Measurements from ENCODE around the gene SEMA3D.

SEMA3D gene

GRCh38 chr7:85030893-85031292, 156.0 kb downstream of the SEMA3D start:
- no peak overlapping the region for H3K9ac ChIP-seq (ENCODE audit: insufficient read length, low read depth)
- no peaks in the 10 kb centered on the region for H3K4me1 ChIP-seq (ENCODE audit: insufficient read depth, insufficient read length)
- no peaks in the 10 kb centered on the region for H3K27me3 ChIP-seq (ENCODE audit: insufficient read depth, insufficient read length)
- no peaks in the 10 kb centered on the region for H3K36me3 ChIP-seq (ENCODE audit: insufficient read depth, insufficient read length, low read length)
- TF ChIP-seq SUZ12 (IDR thresholded peaks at IDR 0.05; ENCODE audit: extremely low read depth, insufficient read depth, insufficient read length) (no peak), ZNF274 (IDR thresholded peaks at IDR 0.05; ENCODE audit: low read depth, low read length) (no peak), YY1 (IDR thresholded peaks at IDR 0.05; ENCODE audit: insufficient read depth, insufficient read length) (no peak)
- no peak for DNase-seq (ENCODE audit: low read depth, low spot score)
- no peak overlapping the region for H3K4me3 ChIP-seq (ENCODE audit: insufficient read length, low read depth)
- no peaks in the 10 kb centered on the region for H3K9me3 ChIP-seq (ENCODE audit: insufficient read depth, low read length)

DNA sequence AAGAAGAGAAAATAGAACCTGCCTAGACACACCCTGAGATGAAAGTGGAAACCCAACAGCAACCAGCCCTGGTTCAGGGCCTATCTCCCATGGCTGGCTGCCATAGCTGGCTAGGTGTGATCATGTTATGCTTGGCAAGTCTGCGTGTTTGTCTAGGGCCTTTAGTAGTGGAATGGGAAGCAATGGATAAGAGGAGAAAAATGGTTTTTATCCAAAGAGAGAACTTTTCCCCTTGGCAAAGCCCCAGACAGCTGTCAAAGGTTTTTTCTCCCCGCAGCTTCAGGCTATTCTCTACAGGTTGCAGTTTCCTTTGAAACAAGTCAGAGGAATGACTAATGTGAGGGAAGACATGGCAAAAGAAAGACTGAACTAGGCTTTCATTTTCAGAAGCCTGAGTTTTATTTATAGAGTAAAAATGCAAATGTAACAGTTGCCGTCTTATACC, 161.5 kb downstream of the SEMA3D start:
- TF ChIP-seq ZNF274 (IDR thresholded peaks at IDR 0.05; ENCODE audit: low read depth, low read length) (no peak), SUZ12 (IDR thresholded peaks at IDR 0.05; ENCODE audit: extremely low read depth, insufficient read depth, insufficient read length) (no peak), YY1 (IDR thresholded peaks at IDR 0.05; ENCODE audit: insufficient read depth, insufficient read length) (no peak)
- H3K4me1 ChIP-seq (ENCODE audit: insufficient read depth, insufficient read length), result no peaks in the 10 kb centered on the region
- DNase-seq (ENCODE audit: low read depth, low spot score), result no peak
- H3K9me3 ChIP-seq (ENCODE audit: insufficient read depth, low read length), result no peaks in the 10 kb centered on the region
- H3K9ac ChIP-seq (ENCODE audit: insufficient read length, low read depth), result no peak overlapping the region
- H3K27me3 ChIP-seq (ENCODE audit: insufficient read depth, insufficient read length), result no peaks in the 10 kb centered on the region
- H3K36me3 ChIP-seq (ENCODE audit: insufficient read depth, insufficient read length, low read length), result no peaks in the 10 kb centered on the region
- H3K4me3 ChIP-seq (ENCODE audit: insufficient read length, low read depth), result no peak overlapping the region

- H3K36me3 ChIP-seq (ENCODE audit: insufficient read depth, insufficient read length, low read length), result no peaks in the 10 kb centered on the region
Observed at GRCh38 chr7:85023916-85024315, 162.9 kb downstream of the SEMA3D start.

GRCh38 chr7:85023066-85023712, 163.7 kb downstream of the SEMA3D start:
- Histone ChIP-seq H3K9ac (ENCODE audit: insufficient read length, low read depth) (no peak overlapping the region), H3K36me3 (ENCODE audit: insufficient read depth, insufficient read length, low read length) (no peaks in the 10 kb centered on the region), H3K9me3 (ENCODE audit: insufficient read depth, low read length) (no peaks in the 10 kb centered on the region), H3K4me3 (ENCODE audit: insufficient read length, low read depth) (no peak overlapping the region), H3K27me3 (ENCODE audit: insufficient read depth, insufficient read length) (no peaks in the 10 kb centered on the region), H3K4me1 (ENCODE audit: insufficient read depth, insufficient read length) (no peaks in the 10 kb centered on the region)
- TF ChIP-seq ZNF274 (IDR thresholded peaks at IDR 0.05; ENCODE audit: low read depth, low read length), result no peak
- no peak for TF ChIP-seq YY1 (IDR thresholded peaks at IDR 0.05; ENCODE audit: insufficient read depth, insufficient read length)
- no peak for TF ChIP-seq SUZ12 (IDR thresholded peaks at IDR 0.05; ENCODE audit: extremely low read depth, insufficient read depth, insufficient read length)
- no peak for DNase-seq (ENCODE audit: low read depth, low spot score)

More at GRCh38 chr7:85023916-85024315, 162.9 kb downstream of the SEMA3D start:
- Histone ChIP-seq H3K9me3 (ENCODE audit: insufficient read depth, low read length) (no peaks in the 10 kb centered on the region), H3K4me3 (ENCODE audit: insufficient read length, low read depth) (no peak overlapping the region), H3K4me1 (ENCODE audit: insufficient read depth, insufficient read length) (no peaks in the 10 kb centered on the region), H3K27me3 (ENCODE audit: insufficient read depth, insufficient read length) (no peaks in the 10 kb centered on the region), H3K9ac (ENCODE audit: insufficient read length, low read depth) (no peak overlapping the region)
- no peak for TF ChIP-seq YY1 (IDR thresholded peaks at IDR 0.05; ENCODE audit: insufficient read depth, insufficient read length)
- TF ChIP-seq SUZ12 (IDR thresholded peaks at IDR 0.05; ENCODE audit: extremely low read depth, insufficient read depth, insufficient read length), result no peak
- TF ChIP-seq ZNF274 (IDR thresholded peaks at IDR 0.05; ENCODE audit: low read depth, low read length), result no peak
- DNase-seq (ENCODE audit: low read depth, low spot score), result no peak

GRCh38 chr7:85022064-85022697, 164.7 kb downstream of the SEMA3D start:
- no peak overlapping the region for H3K4me3 ChIP-seq (ENCODE audit: insufficient read length, low read depth)
- DNase-seq (ENCODE audit: low read depth, low spot score), result no peak
- H3K4me1 ChIP-seq (ENCODE audit: insufficient read depth, insufficient read length), result no peaks in the 10 kb centered on the region
- no peaks in the 10 kb centered on the region for H3K9me3 ChIP-seq (ENCODE audit: insufficient read depth, low read length)
- TF ChIP-seq YY1 (IDR thresholded peaks at IDR 0.05; ENCODE audit: insufficient read depth, insufficient read length) (no peak), SUZ12 (IDR thresholded peaks at IDR 0.05; ENCODE audit: extremely low read depth, insufficient read depth, insufficient read length) (no peak), ZNF274 (IDR thresholded peaks at IDR 0.05; ENCODE audit: low read depth, low read length) (no peak)
- no peak overlapping the region for H3K9ac ChIP-seq (ENCODE audit: insufficient read length, low read depth)
- H3K27me3 ChIP-seq (ENCODE audit: insufficient read depth, insufficient read length), result no peaks in the 10 kb centered on the region
- no peaks in the 10 kb centered on the region for H3K36me3 ChIP-seq (ENCODE audit: insufficient read depth, insufficient read length, low read length)

- Histone ChIP-seq H3K9ac (ENCODE audit: insufficient read length, low read depth) (no peak overlapping the region), H3K9me3 (ENCODE audit: insufficient read depth, low read length) (no peaks in the 10 kb centered on the region), H3K4me1 (ENCODE audit: insufficient read depth, insufficient read length) (no peaks in the 10 kb centered on the region), H3K4me3 (ENCODE audit: insufficient read length, low read depth) (no peak overlapping the region), H3K36me3 (ENCODE audit: insufficient read depth, insufficient read length, low read length) (no peaks in the 10 kb centered on the region), H3K27me3 (ENCODE audit: insufficient read depth, insufficient read length) (no peaks in the 10 kb centered on the region)
- TF ChIP-seq SUZ12 (IDR thresholded peaks at IDR 0.05; ENCODE audit: extremely low read depth, insufficient read depth, insufficient read length) (no peak), ZNF274 (IDR thresholded peaks at IDR 0.05; ENCODE audit: low read depth, low read length) (no peak), YY1 (IDR thresholded peaks at IDR 0.05; ENCODE audit: insufficient read depth, insufficient read length) (no peak)
- no peak for DNase-seq (ENCODE audit: low read depth, low spot score)
Observed at GRCh38 chr7:85021101-85021704, 165.7 kb downstream of the SEMA3D start.

GRCh38 chr7:85019778-85020177, 167.1 kb downstream of the SEMA3D start:
- Histone ChIP-seq H3K36me3 (ENCODE audit: insufficient read depth, insufficient read length, low read length) (no peaks in the 10 kb centered on the region), H3K4me1 (ENCODE audit: insufficient read depth, insufficient read length) (no peaks in the 10 kb centered on the region), H3K9me3 (ENCODE audit: insufficient read depth, low read length) (no peaks in the 10 kb centered on the region), H3K9ac (ENCODE audit: insufficient read length, low read depth) (no peak overlapping the region), H3K27me3 (ENCODE audit: insufficient read depth, insufficient read length) (no peaks in the 10 kb centered on the region), H3K4me3 (ENCODE audit: insufficient read length, low read depth) (no peak overlapping the region)
- TF ChIP-seq YY1 (IDR thresholded peaks at IDR 0.05; ENCODE audit: insufficient read depth, insufficient read length), result no peak
- no peak for TF ChIP-seq ZNF274 (IDR thresholded peaks at IDR 0.05; ENCODE audit: low read depth, low read length)
- DNase-seq (ENCODE audit: low read depth, low spot score), result no peak
